ENCODE measurements around the gene DEGS1. TPM values are rescaled to one million over a fixed set of nuclear protein-coding genes. Genes with fewer than 3 reads are reported as not detected.

DEGS1 gene
- total RNA-seq, 4 donors from 2014 or later: 87.7 to 138 (median 101) TPM

- intact Hi-C loops (cut with DNase I): no loop called here
- no peaks in the 10 kb centered on the region for H3K9me3 ChIP-seq
These were observed 55.7 kb downstream of the DEGS1 start for GRCh38 chr1:224238756-224239155.

More at GRCh38 chr1:224238756-224239155, 55.7 kb downstream of the DEGS1 start:
- H3K4me1 ChIP-seq: no peaks in the 10 kb centered on the region
- H3K27me3 ChIP-seq: no peaks in the 10 kb centered on the region
- no peak overlapping the region for H3K27ac ChIP-seq
- 62 to 80% methylated on average over 3 of the region's 3 CpGs for WGBS, 2 donors
- DNase-seq: no peak
- H3K36me3 ChIP-seq: peaks cover 0 to 3% of the 10 kb centered on the region in 2 donors
- no peak for TF ChIP-seq POLR2A (IDR thresholded peaks at IDR 0.05)
- TF ChIP-seq, protein P1, sequence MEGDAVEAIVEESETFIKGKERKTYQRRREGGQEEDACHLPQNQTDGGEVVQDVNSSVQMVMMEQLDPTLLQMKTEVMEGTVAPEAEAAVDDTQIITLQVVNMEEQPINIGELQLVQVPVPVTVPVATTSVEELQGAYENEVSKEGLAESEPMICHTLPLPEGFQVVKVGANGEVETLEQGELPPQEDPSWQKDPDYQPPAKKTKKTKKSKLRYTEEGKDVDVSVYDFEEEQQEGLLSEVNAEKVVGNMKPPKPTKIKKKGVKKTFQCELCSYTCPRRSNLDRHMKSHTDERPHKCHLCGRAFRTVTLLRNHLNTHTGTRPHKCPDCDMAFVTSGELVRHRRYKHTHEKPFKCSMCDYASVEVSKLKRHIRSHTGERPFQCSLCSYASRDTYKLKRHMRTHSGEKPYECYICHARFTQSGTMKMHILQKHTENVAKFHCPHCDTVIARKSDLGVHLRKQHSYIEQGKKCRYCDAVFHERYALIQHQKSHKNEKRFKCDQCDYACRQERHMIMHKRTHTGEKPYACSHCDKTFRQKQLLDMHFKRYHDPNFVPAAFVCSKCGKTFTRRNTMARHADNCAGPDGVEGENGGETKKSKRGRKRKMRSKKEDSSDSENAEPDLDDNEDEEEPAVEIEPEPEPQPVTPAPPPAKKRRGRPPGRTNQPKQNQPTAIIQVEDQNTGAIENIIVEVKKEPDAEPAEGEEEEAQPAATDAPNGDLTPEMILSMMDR (IDR thresholded peaks at IDR 0.05): no peak
- no peak overlapping the region for H3K4me3 ChIP-seq (replicated peaks in 1 of 3)

Small RNAs within 50 kb of the gene (small RNA-seq; reads per million reads assigned to genes)
- gene AC092809.3 (not detected), gene RF00139 (not detected)

Other genes starting within 250 kb of the DEGS1 start
- 10 to 100 TPM; 32.5 to 64.7 (median 35.4) TPM for gene FBXO28, start 69.1 kb upstream of the DEGS1 start, total RNA-seq
- gene NVL, start 146.9 kb downstream of the DEGS1 start, total RNA-seq: 10 to 100 TPM; 18.9 to 34.1 (median 26.8) TPM
- gene CNIH4, start 173.6 kb downstream of the DEGS1 start, total RNA-seq: 10 to 100 TPM; 22.4 to 32.4 (median 23.5) TPM